Right renal pelvis (tissue), 4 donors: ENCODE measurements around the gene OAS2. TPM values are rescaled to one million over a fixed set of nuclear protein-coding genes. Genes with fewer than 3 reads are reported as not detected.
"Not testable (repeated sequence)": the region's sequence is repeated elsewhere in the genome, so short reads cannot be mapped to it uniquely, and the experiment has no call there.

ENCODE experiments used
- DNase-seq, 4 donors: peaks; one replicate each; pipeline ENCODE4 v3.0.0-alpha.2; 2013; ENCODE audit warnings: low read depth in 4 of 4, low spot score in 3 of 4, missing footprints in 1 of 4
- polyA plus RNA-seq, 4 donors: library from polyadenylated mRNA; unstranded; fragments of 120-200 nt; gene quantifications; one replicate each; pipeline ENCODE4 v1.2.1, GENCODE V29; 2013; ENCODE audit not compliant: insufficient read length in 4 of 4

Gene OAS2
- polyA plus RNA-seq, 4 donors = 4.9 to 11.4 (median 10.1) TPM

- no peak for DNase-seq
These were observed 2.3 kb downstream of the OAS2 start for GRCh38 chr12:112980491-112981158.

- no peak for DNase-seq
These were observed 7.4 kb downstream of the OAS2 start for GRCh38 chr12:112985642-112986290.

- no peak for DNase-seq
These were observed 8.0 kb downstream of the OAS2 start for GRCh38 chr12:112986291-112986800.

GRCh38 chr12:112987561-112987960, 9.2 kb downstream of the OAS2 start:
- DNase-seq = no peak

- no peak for DNase-seq
These were observed 9.9 kb downstream of the OAS2 start for GRCh38 chr12:112988224-112988623.

GRCh38 chr12:112988823-112989385, 10.6 kb downstream of the OAS2 start:
- not testable (repeated sequence) for DNase-seq

- no peak for DNase-seq
These were observed 11.5 kb downstream of the OAS2 start for GRCh38 chr12:112989806-112990205.

- peak in 2 of 4 donors; percentile 7 to 30 for DNase-seq
These were observed 14.5 kb downstream of the OAS2 start for GRCh38 chr12:112992541-112993398.

- DNase-seq = no peak
These were observed 16.7 kb downstream of the OAS2 start for GRCh38 chr12:112995008-112995407.

- DNase-seq = no peak
These were observed 18.2 kb downstream of the OAS2 start for GRCh38 chr12:112996501-112996900.

- DNase-seq = no peak
These were observed 19.2 kb downstream of the OAS2 start for GRCh38 chr12:112997506-112997905.

GRCh38 chr12:112998987-112999767, 20.9 kb downstream of the OAS2 start:
- no peak for DNase-seq

GRCh38 chr12:113000433-113000832, 22.1 kb downstream of the OAS2 start:
- no peak for DNase-seq

GRCh38 chr12:113002155-113002554, 23.8 kb downstream of the OAS2 start:
- no peak for DNase-seq

- no peak for DNase-seq
These were observed 24.4 kb downstream of the OAS2 start for GRCh38 chr12:113002676-113003075.

- no peak for DNase-seq
These were observed 25.3 kb downstream of the OAS2 start for GRCh38 chr12:113003636-113004035.

- no peak for DNase-seq
These were observed 27.4 kb downstream of the OAS2 start for GRCh38 chr12:113005762-113006161.

- DNase-seq = no peak
These were observed 27.9 kb downstream of the OAS2 start for GRCh38 chr12:113006206-113006605.

GRCh38 chr12:113006641-113007040, 28.3 kb downstream of the OAS2 start:
- no peak for DNase-seq

GRCh38 chr12:113007166-113007565, 28.8 kb downstream of the OAS2 start:
- DNase-seq = no peak
